HCT116 (cell line): ENCODE measurements around the gene SUMO3. TPM values are rescaled to one million over a fixed set of nuclear protein-coding genes. Genes with fewer than 3 reads are reported as not detected.

Source experiments
- ATAC-seq: fragments of 200-7000 bp; cut with Tn5 transposase; 2 replicates; pipeline ENCODE4 v1.9.1; 2020; ENCODE audit warnings: mild to moderate bottlenecking, moderate library complexity
- BruUV-seq: library from RNA; stranded (reverse); fragments of 400-500 nt; replicated peaks from 2 replicates; lab custom pipeline; 2021; lab: Mats Ljungman, UMichigan
- CTCF ChIA-PET: fragments of 300-600 bp; sonication (Branson Sonifier 250); formaldehyde crosslinking; loops from one replicate; lab custom pipeline; 2021; ENCODE audit warnings: antibody characterized with exemption; lab: Charles Lee
- POLR2A ChIA-PET: fragments of 300-600, 350-600 bp; sonication (Branson Sonifier 250); formaldehyde crosslinking; loops from one replicate; lab custom pipeline; 2021; ENCODE audit warnings: antibody characterized with exemption; lab: Charles Lee
- RAD21 ChIA-PET, 2 experiments: fragments of 300-600 bp; sonication (Branson Sonifier 250); formaldehyde crosslinking; loops; one replicate each; lab custom pipeline; 2023; ENCODE audit warnings: low total read pairs in 2 of 2; ENCODE audit not compliant: uncharacterized antibody in 2 of 2, unreplicated experiment in 2 of 2, low non-redundant PET in 1 of 2; lab: Charles Lee
- DNase-seq: peaks from one replicate; pipeline ENCODE4 v3.0.0-alpha.2; 2010; ENCODE audit warnings: low read depth, low spot score
- H2AFZ ChIP-seq: fragments of 200-600 bp; shearing (Covaris generic), sonication (generic); 2 replicates; pipeline ENCODE4 v1.6.1; 2017; ENCODE audit warnings: low read depth, mixed run types, mixed read lengths, antibody characterized with exemption, low read length; ENCODE audit not compliant: poor library complexity, severe bottlenecking
- H3K27ac ChIP-seq: 2 replicates; pipeline ENCODE4 v1.5.1; 2012; ENCODE audit warnings: low read depth, low read length
- H3K27me3 ChIP-seq: fragments of 200-600 bp; sonication (generic); 2 replicates; pipeline ENCODE4 v1.6.1; 2016; ENCODE audit warnings: mixed run types, low read length, mixed read lengths; ENCODE audit not compliant: insufficient read depth
- H3K36me3 ChIP-seq, 2 experiments: fragments of 200-500 bp in 1 of 2; fragments of 200-600 bp in 1 of 2; sonication (Bioruptor generic) in 1 of 2; sonication (generic) in 1 of 2; 2 replicates each; pipeline versions ENCODE4 v1.5.1 to v1.6.1; 2014 to 2016; ENCODE audit warnings: low read length in 2 of 2, inconsistent platforms in 1 of 2, mixed read lengths in 1 of 2, mixed run types in 1 of 2; ENCODE audit not compliant: insufficient read depth in 2 of 2, control insufficient read depth in 1 of 2
- H3K4me1 ChIP-seq, 2 experiments: fragments of 200-600 bp in 1 of 2; sonication (generic) in 1 of 2; 2 replicates each; pipeline versions ENCODE4 v1.5.1 to v1.6.1; 2012 to 2017; ENCODE audit warnings: low read length in 2 of 2, inconsistent platforms in 1 of 2, mild to moderate bottlenecking in 1 of 2, mixed read lengths in 1 of 2, mixed run types in 1 of 2, moderate library complexity in 1 of 2; ENCODE audit not compliant: insufficient read depth in 2 of 2, control insufficient read depth in 1 of 2
- H3K4me2 ChIP-seq: fragments of 200-600 bp; sonication (generic); 2 replicates; pipeline ENCODE4 v1.6.1; 2017; ENCODE audit warnings: mixed run types, low read length, mixed read lengths
- H3K4me3 ChIP-seq, 2 experiments: fragments of 200-600 bp in 1 of 2; sonication (generic) in 1 of 2; replicated peaks in 1 of 2; 2 replicates each; pipeline ENCODE4 v1.5.1; 2011 to 2016; ENCODE audit warnings: low read length in 2 of 2, control low read depth in 1 of 2, low read depth in 1 of 2, mild to moderate bottlenecking in 1 of 2, mixed read lengths in 1 of 2, mixed run types in 1 of 2
- H3K79me2 ChIP-seq: fragments of 200-600 bp; sonication (generic); 2 replicates; pipeline ENCODE4 v1.6.1; 2017; ENCODE audit warnings: mild to moderate bottlenecking, mixed run types, low read length, moderate library complexity, mixed read lengths; ENCODE audit not compliant: insufficient read depth
- H3K9ac ChIP-seq: fragments of 200-600 bp; sonication (generic); 2 replicates; pipeline ENCODE4 v1.6.1; 2016; ENCODE audit warnings: low read length, mixed read lengths
- H3K9me2 ChIP-seq: fragments of 200-600 bp; sonication (generic), shearing (Covaris generic); 2 replicates; pipeline ENCODE4 v1.6.1; 2017; ENCODE audit warnings: mixed run types, mild to moderate bottlenecking, moderate library complexity; ENCODE audit not compliant: insufficient read depth
- H3K9me3 ChIP-seq, 2 experiments: fragments of 200-500 bp in 1 of 2; fragments of 200-600 bp in 1 of 2; sonication (Bioruptor generic) in 1 of 2; sonication (generic) in 1 of 2; 2 replicates each; pipeline ENCODE4 v1.6.1; 2014 to 2017; ENCODE audit warnings: low read length in 2 of 2, mixed read lengths in 2 of 2, inconsistent platforms in 1 of 2, low read depth in 1 of 2, mild to moderate bottlenecking in 1 of 2, mixed run types in 1 of 2, moderate library complexity in 1 of 2; ENCODE audit not compliant: control insufficient read depth in 1 of 2, insufficient read depth in 1 of 2
- H4K20me1 ChIP-seq: fragments of 200-600 bp; sonication (generic), shearing (Covaris generic); 2 replicates; pipeline ENCODE4 v1.6.1; 2017; ENCODE audit warnings: mixed run types, mild to moderate bottlenecking, moderate library complexity; ENCODE audit not compliant: insufficient read depth
- CBX3 ChIP-seq: IDR thresholded peaks from 2 replicates; pipeline ENCODE4 v1.6.1; 2012; ENCODE audit warnings: low read depth
- CEBPB ChIP-seq: IDR thresholded peaks from 2 replicates; pipeline ENCODE4 v1.6.1; 2012; ENCODE audit warnings: low read depth
- ELF1 ChIP-seq: IDR thresholded peaks from 2 replicates; pipeline ENCODE4 v1.6.1; 2012; ENCODE audit warnings: low read depth, borderline replicate concordance
- EZH2 ChIP-seq: fragments of 200-600 bp; sonication (generic); IDR thresholded peaks from 2 replicates; pipeline ENCODE4 v1.6.1; 2017; ENCODE audit warnings: antibody characterized with exemption, mixed run types
- EZH2phosphoT487 ChIP-seq: fragments of 200-600 bp; IDR thresholded peaks from 2 replicates; pipeline ENCODE4 v1.6.1; 2018; ENCODE audit warnings: antibody characterized with exemption, borderline replicate concordance
- JUND ChIP-seq: IDR thresholded peaks from 2 replicates; pipeline ENCODE4 v1.6.1; 2012
- POLR2A ChIP-seq: IDR thresholded peaks from 2 replicates; pipeline ENCODE4 v1.7.0; 2011; ENCODE audit warnings: borderline replicate concordance; ENCODE audit not compliant: insufficient read depth, insufficient read length; ENCODE audit errors: extremely low read depth
- POLR2AphosphoS5 ChIP-seq: IDR thresholded peaks from 2 replicates; pipeline ENCODE4 v1.6.1; 2011; ENCODE audit warnings: mild to moderate bottlenecking, low read depth, low read length, moderate library complexity
- RAD21 ChIP-seq: IDR thresholded peaks from 2 replicates; pipeline ENCODE4 v1.6.1; 2012; ENCODE audit warnings: low read depth, mild to moderate bottlenecking
- SIN3A ChIP-seq: IDR thresholded peaks from 2 replicates; pipeline ENCODE4 v1.6.1; 2012; ENCODE audit warnings: low read depth
- SP1 ChIP-seq: IDR thresholded peaks from 2 replicates; pipeline ENCODE4 v1.6.1; 2012; ENCODE audit warnings: low read depth
- SRF ChIP-seq: IDR thresholded peaks from 2 replicates; pipeline ENCODE4 v1.6.1; 2012; ENCODE audit warnings: low read depth
- TCF7L2 ChIP-seq: IDR thresholded peaks from 2 replicates; pipeline ENCODE4 v1.7.0; 2011; ENCODE audit warnings: borderline replicate concordance, inconsistent platforms; ENCODE audit not compliant: insufficient read depth, insufficient read length; ENCODE audit errors: extremely low read depth
- YY1 ChIP-seq: IDR thresholded peaks from 2 replicates; pipeline ENCODE4 v1.6.1; 2011; ENCODE audit warnings: low read length, low read depth, moderate library complexity, mild to moderate bottlenecking; ENCODE audit not compliant: insufficient replicate concordance; ENCODE audit errors: extremely low read depth
- ZFX ChIP-seq: fragments of 450-650 bp; IDR thresholded peaks from 2 replicates; pipeline ENCODE4 v1.6.1; 2017
- ZNF274 ChIP-seq: fragments of 200-500 bp; sonication (Bioruptor generic); IDR thresholded peaks from 2 replicates; pipeline ENCODE4 v1.6.1; 2014; ENCODE audit warnings: mild to moderate bottlenecking, low read depth, low read length, inconsistent platforms
- intact Hi-C: fragments of 100-400 bp; cut with micrococcal nuclease; formaldehyde crosslinking; loops from 2 replicates; pipeline ENCODE4 v1.10.0; 2022
- total RNA-seq: library from RNA; stranded (reverse); gene quantifications from one replicate; pipeline ENCODE4 v1.2.1, GENCODE V29; 2021; ENCODE audit not compliant: unreplicated experiment
- TF ChIP-seq, protein P1 (sequence below): IDR thresholded peaks from 2 replicates; pipeline ENCODE4 v1.6.1; 2012
- TF ChIP-seq, protein P2 (sequence below), 3 experiments: fragments of 200-600 bp in 1 of 3; sonication (generic) in 1 of 3; IDR thresholded peaks in 2 of 3; conservative IDR thresholded peaks in 1 of 3; 2 replicates each; pipeline ENCODE4 v1.5.1; 2012 to 2017; ENCODE audit warnings: low read depth in 2 of 3, low read length in 2 of 3, antibody characterized with exemption in 1 of 3, borderline replicate concordance in 1 of 3, control low read depth in 1 of 3, mild to moderate bottlenecking in 1 of 3, mixed read lengths in 1 of 3, mixed run types in 1 of 3, moderate library complexity in 1 of 3; ENCODE audit not compliant: insufficient read depth in 1 of 3
- TF ChIP-seq, protein P3 (sequence below): IDR thresholded peaks from 2 replicates; pipeline ENCODE4 v1.6.1; 2012

The SUMO3 gene
- total RNA-seq, 1 experiment from 2014 or later: 31.5 TPM

DNA sequence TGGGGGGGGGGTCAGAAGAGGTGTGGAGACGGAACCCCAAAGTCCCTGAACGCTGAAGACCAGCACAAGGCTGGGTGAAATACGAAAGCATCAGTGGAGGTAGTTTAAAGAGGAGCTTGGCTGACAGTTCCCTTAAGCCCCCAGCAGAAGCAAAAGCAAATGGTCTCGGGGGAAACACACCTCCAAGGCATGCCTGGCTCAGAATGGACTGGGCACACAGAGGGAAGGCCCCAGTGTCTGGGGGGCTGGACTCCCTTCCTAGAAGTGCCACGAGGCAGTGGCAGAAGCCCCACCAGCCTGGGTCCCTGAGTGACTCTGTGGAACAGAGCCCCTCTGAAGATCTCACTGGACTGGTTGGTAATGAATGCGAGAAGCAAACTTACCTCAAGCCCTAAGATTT, 60.1 kb downstream of the SUMO3 start:
- ATAC-seq: no peak
- RAD21 ChIA-PET: no interaction called here
- H3K4me1 ChIP-seq: peaks cover 12 to 19% of the 10 kb centered on the region in 2 experiments
- H3K36me3 ChIP-seq: no peaks in the 10 kb centered on the region
- POLR2A ChIA-PET: no interaction called here
- intact Hi-C loops: no loop called here
- no TSS peak for BruUV-seq
- TF ChIP-seq POLR2A: no peak
- TF ChIP-seq CEBPB: no peak
- TF ChIP-seq ZNF274: no peak
- TF ChIP-seq, protein P1, sequence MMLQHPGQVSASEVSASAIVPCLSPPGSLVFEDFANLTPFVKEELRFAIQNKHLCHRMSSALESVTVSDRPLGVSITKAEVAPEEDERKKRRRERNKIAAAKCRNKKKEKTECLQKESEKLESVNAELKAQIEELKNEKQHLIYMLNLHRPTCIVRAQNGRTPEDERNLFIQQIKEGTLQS: no peak
- no peak for TF ChIP-seq YY1
- TF ChIP-seq SP1: no peak
- TF ChIP-seq RAD21: no peak
- TF ChIP-seq, all 23 proteins: peak for 0
- Histone ChIP-seq H3K4me2 (no peak overlapping the region), H3K79me2 (no peaks in the 10 kb centered on the region), H3K27me3 (no peaks in the 10 kb centered on the region), H3K9me2 (no peaks in the 10 kb centered on the region), H2AFZ (no peak overlapping the region), H3K9me3 (no peaks in the 10 kb centered on the region), H3K4me3 (no peak overlapping the region), H3K9ac (no peak overlapping the region), H3K27ac (no peak overlapping the region), H4K20me1 (no peaks in the 10 kb centered on the region)
- CTCF ChIA-PET: no interaction called here
- no peak for DNase-seq

DNA sequence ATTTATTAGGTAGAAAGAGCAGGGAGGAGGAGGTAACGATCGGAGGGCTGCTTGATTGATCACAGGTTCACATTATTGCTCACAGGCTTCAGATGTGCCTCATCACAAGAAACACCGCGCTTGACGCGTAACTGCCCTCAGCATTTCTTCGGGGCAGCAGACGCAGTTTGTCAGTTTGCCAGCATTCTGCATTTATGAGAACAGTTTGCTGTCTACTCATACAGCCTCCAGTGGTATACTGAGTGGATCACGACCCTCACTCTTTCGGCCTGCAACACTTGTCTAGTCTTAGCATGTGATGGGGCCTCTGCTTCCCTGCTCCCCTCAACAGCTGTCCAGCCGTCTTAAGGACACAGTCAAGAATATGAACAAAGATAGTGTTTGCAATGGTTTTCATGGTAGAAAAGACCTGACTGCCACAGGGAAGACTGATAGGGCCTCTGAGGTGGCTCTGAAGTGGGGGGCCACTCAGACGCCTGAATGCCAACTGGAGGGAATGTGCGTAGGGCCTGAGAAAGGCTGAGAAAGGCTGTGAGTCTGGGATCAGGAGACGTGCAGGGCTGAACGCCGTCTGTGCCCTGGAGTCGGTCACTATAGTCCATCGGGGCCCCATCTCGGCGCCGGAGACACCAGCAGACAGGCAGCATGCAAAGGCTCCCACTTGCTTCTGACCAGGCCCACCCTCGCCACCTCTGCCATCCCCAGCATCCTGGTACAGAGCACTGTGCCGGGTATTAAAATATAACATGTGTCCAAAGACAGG, 61.3 kb downstream of the SUMO3 start:
- no TSS peak for BruUV-seq
- ATAC-seq (no peak), DNase-seq (no peak)
- Histone ChIP-seq H3K9me2 (no peaks in the 10 kb centered on the region), H2AFZ (no peak overlapping the region), H3K4me3 (no peak overlapping the region), H3K27me3 (no peaks in the 10 kb centered on the region), H3K36me3 (no peaks in the 10 kb centered on the region), H3K9me3 (no peaks in the 10 kb centered on the region), H3K4me1 (peaks cover 13 to 21% of the 10 kb centered on the region in 2 experiments), H4K20me1 (no peaks in the 10 kb centered on the region), H3K27ac (no peak overlapping the region), H3K79me2 (no peaks in the 10 kb centered on the region), H3K4me2 (no peak overlapping the region), H3K9ac (no peak overlapping the region)
- ChIA-PET CTCF (interaction anchor here (1.5 kb wide), 1 partner anchor 382 kb away, joined by 3 read pairs; no protein-coding TSS in a partner anchor), POLR2A (no interaction called here), RAD21 (no interaction called here)
- intact Hi-C loops: no loop called here
- TF ChIP-seq, protein P1: no peak
- TF ChIP-seq ZNF274 (no peak), JUND (no peak), POLR2A (no peak), ELF1 (no peak), EZH2phosphoT487 (no peak), SRF (no peak), YY1 (no peak), SIN3A (no peak), EZH2 (no peak), TCF7L2 (no peak), POLR2AphosphoS5 (no peak), ZFX (no peak), CBX3 (no peak)
- TF ChIP-seq, protein P2, sequence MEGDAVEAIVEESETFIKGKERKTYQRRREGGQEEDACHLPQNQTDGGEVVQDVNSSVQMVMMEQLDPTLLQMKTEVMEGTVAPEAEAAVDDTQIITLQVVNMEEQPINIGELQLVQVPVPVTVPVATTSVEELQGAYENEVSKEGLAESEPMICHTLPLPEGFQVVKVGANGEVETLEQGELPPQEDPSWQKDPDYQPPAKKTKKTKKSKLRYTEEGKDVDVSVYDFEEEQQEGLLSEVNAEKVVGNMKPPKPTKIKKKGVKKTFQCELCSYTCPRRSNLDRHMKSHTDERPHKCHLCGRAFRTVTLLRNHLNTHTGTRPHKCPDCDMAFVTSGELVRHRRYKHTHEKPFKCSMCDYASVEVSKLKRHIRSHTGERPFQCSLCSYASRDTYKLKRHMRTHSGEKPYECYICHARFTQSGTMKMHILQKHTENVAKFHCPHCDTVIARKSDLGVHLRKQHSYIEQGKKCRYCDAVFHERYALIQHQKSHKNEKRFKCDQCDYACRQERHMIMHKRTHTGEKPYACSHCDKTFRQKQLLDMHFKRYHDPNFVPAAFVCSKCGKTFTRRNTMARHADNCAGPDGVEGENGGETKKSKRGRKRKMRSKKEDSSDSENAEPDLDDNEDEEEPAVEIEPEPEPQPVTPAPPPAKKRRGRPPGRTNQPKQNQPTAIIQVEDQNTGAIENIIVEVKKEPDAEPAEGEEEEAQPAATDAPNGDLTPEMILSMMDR (IDR thresholded peaks at IDR 0.05 in 2 of 3, conservative IDR thresholded peaks at IDR 0.05 in 1 of 3; ENCODE audit: borderline replicate concordance in 1 of 3, insufficient read depth in 1 of 3, low read depth in 2 of 3, low read length in 2 of 3): no peak
- TF ChIP-seq, protein P3, sequence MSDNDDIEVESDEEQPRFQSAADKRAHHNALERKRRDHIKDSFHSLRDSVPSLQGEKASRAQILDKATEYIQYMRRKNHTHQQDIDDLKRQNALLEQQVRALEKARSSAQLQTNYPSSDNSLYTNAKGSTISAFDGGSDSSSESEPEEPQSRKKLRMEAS: no peak
